K562 (cell line): ENCODE measurements around the gene MAPK13. TPM values are rescaled to one million over a fixed set of nuclear protein-coding genes. Genes with fewer than 3 reads are reported as not detected.

Source experiments
- ATF1 ChIP-seq, 2 experiments: fragments of 450-650 bp in 1 of 2; IDR thresholded peaks; 2 replicates each; pipeline ENCODE4 v1.6.1; 2016; ENCODE audit warnings: missing compliant biosample characterization in 1 of 2, missing genetic modification characterization in 1 of 2
- CTBP1 ChIP-seq: fragments of 450-650 bp; IDR thresholded peaks from 2 replicates; pipeline ENCODE4 v1.6.1; 2016; ENCODE audit warnings: borderline replicate concordance
- HDGF ChIP-seq: fragments of 450-650 bp; IDR thresholded peaks from 2 replicates; pipeline ENCODE4 v1.6.1; 2016
- JUN ChIP-seq, 2 experiments: sonication (generic) in 1 of 2; formaldehyde crosslinking in 1 of 2; IDR thresholded peaks; 2 replicates each; pipeline versions ENCODE4 v1.6.1 to v1.8.0; 2012 to 2022; ENCODE audit warnings: borderline replicate concordance in 2 of 2, mild to moderate bottlenecking in 2 of 2, improper control_type of control experiment in 1 of 2, low read depth in 1 of 2, low read length in 1 of 2, missing genetic modification reagents in 1 of 2
- KAT7 ChIP-seq: sonication (generic); formaldehyde crosslinking; IDR thresholded peaks from 2 replicates; pipeline ENCODE4 v1.8.0; 2022; ENCODE audit warnings: missing genetic modification reagents, mild to moderate bottlenecking, borderline replicate concordance
- MLLT1 ChIP-seq, 2 experiments: fragments of 450-650 bp; IDR thresholded peaks; 2 replicates each; pipeline ENCODE4 v1.6.1; 2016
- MYC ChIP-seq, 2 experiments: fragments of 250-450 bp in 1 of 2; sonication (Bioruptor Pico) in 1 of 2; IDR thresholded peaks; 2 replicates each; pipeline versions ENCODE4 v1.5.1 to v1.6.1; 2012 to 2021; ENCODE audit warnings: low read depth in 2 of 2, borderline replicate concordance in 1 of 2, improper control_type of control experiment in 1 of 2, low read length in 1 of 2, mild to moderate bottlenecking in 1 of 2, moderate library complexity in 1 of 2
- NCOR1 ChIP-seq: fragments of 450-650 bp; IDR thresholded peaks from 2 replicates; pipeline ENCODE4 v1.6.1; 2016; ENCODE audit warnings: mild to moderate bottlenecking, moderate library complexity
- NR2C1 ChIP-seq, 2 experiments: fragments of 450-650 bp; IDR thresholded peaks; 2 replicates each; pipeline ENCODE4 v1.6.1; 2017; ENCODE audit warnings: mild to moderate bottlenecking in 2 of 2, antibody characterized with exemption in 1 of 2, inconsistent platforms in 1 of 2, missing compliant biosample characterization in 1 of 2, missing genetic modification characterization in 1 of 2
- PRMT5 ChIP-seq: sonication (generic); formaldehyde crosslinking; IDR thresholded peaks from 2 replicates; pipeline ENCODE4 v1.5.0; 2020; ENCODE audit warnings: missing genetic modification reagents
- SMAD4 ChIP-seq: fragments of 250-450 bp; sonication (Bioruptor Pico); conservative IDR thresholded peaks from 2 replicates; pipeline ENCODE4 v1.8.0; 2021; ENCODE audit warnings: inconsistent platforms, mild to moderate bottlenecking, moderate library complexity
- SREBF1 ChIP-seq: fragments of 150-350 bp; IDR thresholded peaks from 2 replicates; pipeline ENCODE4 v1.6.1; 2014; ENCODE audit warnings: antibody characterized with exemption, low read depth, low read length, borderline replicate concordance
- SUPT5H ChIP-seq: fragments of 450-650 bp; IDR thresholded peaks from 2 replicates; pipeline ENCODE4 v1.6.1; 2016
- TFAM ChIP-seq: fragments of 250-450 bp; sonication (Bioruptor Pico); conservative IDR thresholded peaks from 2 replicates; pipeline ENCODE4 v1.5.0; 2021; ENCODE audit warnings: mild to moderate bottlenecking, moderate library complexity
- XRCC4 ChIP-seq: IDR thresholded peaks from one replicate; pipeline ENCODE4 v1.6.1; 2011; ENCODE audit not compliant: insufficient read depth, insufficient read length; ENCODE audit errors: extremely low read depth
- polyA plus RNA-seq, 8 experiments: library from polyadenylated mRNA; depleted of rRNA in 4 of 8; stranded (reverse) in 5 of 8; unstranded in 3 of 8; fragments of >200 nt; fragmentation: Nextera tagmentation in 2 of 8; fragmentation: Illumina TruSeq in 1 of 8; extraction: Ambion mirVana in 2 of 8; extraction: Trizol in 1 of 8; gene quantifications; 2 replicates each; pipeline versions ENCODE4 v1.2.1 to v1.2.3, GENCODE V29; 2011 to 2014; ENCODE audit warnings: inconsistent platforms in 1 of 8, missing spikeins in 1 of 8
- total RNA-seq, 7 experiments: library from RNA; depleted of rRNA in 6 of 7; stranded (reverse); fragments of >200 nt in 6 of 7; fragmentation: Illumina TruSeq in 2 of 7; extraction: Trizol in 2 of 7; gene quantifications; 2 replicates each; pipeline versions ENCODE4 v1.2.1 to v1.2.3, GENCODE V29; 2011 to 2021; ENCODE audit warnings: low replicate concordance in 1 of 7
- TF ChIP-seq, protein P1 (sequence below): sonication (generic); formaldehyde crosslinking; IDR thresholded peaks from 2 replicates; pipeline ENCODE4 v1.8.0; 2022; ENCODE audit warnings: mild to moderate bottlenecking, missing genetic modification reagents
- TF ChIP-seq, protein P2 (sequence below), 2 experiments: fragments of 450-650 bp in 1 of 2; sonication (generic) in 1 of 2; formaldehyde crosslinking; conservative IDR thresholded peaks; 2 replicates each; pipeline versions ENCODE4 v1.4.0 to v1.8.1; 2020 to 2022; ENCODE audit warnings: mild to moderate bottlenecking in 1 of 2, missing genetic modification reagents in 1 of 2
- TF ChIP-seq, protein P3 (sequence below): sonication (generic); formaldehyde crosslinking; IDR thresholded peaks from 2 replicates; pipeline ENCODE4 v1.8.0; 2022; ENCODE audit warnings: missing genetic modification reagents, mild to moderate bottlenecking, moderate library complexity, borderline replicate concordance
- TF ChIP-seq, protein P4 (sequence below): IDR thresholded peaks from 2 replicates; pipeline ENCODE4 v1.6.1; 2016; ENCODE audit warnings: missing genetic modification characterization, missing compliant biosample characterization

The MAPK13 gene
- total and polyA plus RNA-seq, 9 of the 15 experiments (the other 6 are each of a cell fraction or from before 2014, with no cell fraction given) = 0.03 to 2.3 (median 0.48) TPM; not detected in 1

DNA sequence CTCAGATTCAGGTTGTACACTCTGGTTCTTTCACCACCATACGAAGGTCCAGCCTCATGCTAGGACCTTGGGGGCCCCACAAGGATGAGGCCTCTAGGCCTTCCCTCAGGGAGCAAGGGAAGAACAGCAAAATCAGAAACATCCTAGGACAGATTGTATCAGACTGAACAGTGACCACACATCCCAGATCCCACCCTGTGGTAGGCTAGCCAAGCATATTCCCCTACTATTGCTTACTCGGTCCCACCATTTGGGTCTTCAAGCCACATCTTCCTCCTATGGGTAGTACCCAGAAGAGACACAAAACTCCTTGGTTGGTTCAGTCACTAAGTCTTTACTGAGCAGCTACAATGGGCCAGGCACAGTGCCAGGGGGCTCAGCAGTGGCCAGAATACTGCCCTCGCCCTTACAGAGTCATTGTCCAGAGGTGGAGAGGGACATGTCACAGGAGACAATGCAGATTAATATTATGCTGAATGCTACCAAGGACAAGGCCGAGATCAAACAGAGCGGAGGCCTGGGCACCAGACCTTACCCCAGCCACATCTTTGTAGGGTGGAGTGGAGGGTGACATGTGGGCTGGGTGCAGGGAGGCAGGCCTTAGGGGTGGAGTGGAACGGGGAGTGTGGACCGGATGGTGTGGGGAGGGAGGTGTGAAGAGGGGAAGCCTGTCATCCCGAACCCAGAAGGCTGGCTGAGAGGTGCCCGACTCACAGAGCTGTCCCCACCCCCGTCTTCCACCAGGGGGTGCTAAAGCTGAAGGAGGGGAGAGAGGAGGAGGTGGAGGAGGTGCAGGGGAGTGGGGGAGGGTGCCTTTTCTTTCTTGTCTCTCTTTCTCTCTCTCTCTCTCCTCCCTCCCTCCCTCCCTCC lies 6.8 kb upstream of the MAPK13 start (continued):
- TF ChIP-seq CTBP1 (peak; percentile 39; the same call in 1 of the 2 replicates), NR2C1 (IDR thresholded peaks at IDR 0.05) (no peak), NR2C1 (tag; IDR thresholded peaks at IDR 0.05) (no peak), JUN (IDR thresholded peaks at IDR 0.05; ENCODE audit: borderline replicate concordance, low read depth, low read length) (no peak; the same call in 1 of the 2 replicates), JUN (CRISPR knock-in tag; IDR thresholded peaks at IDR 0.05; ENCODE audit: borderline replicate concordance) (no peak), SMAD4 (CRISPR knock-in tag) (no peak), XRCC4 (no peak), SREBF1 (no peak), KAT7 (CRISPR knock-in tag) (no peak), TFAM (no peak), ATF1 (CRISPR knock-in tag; IDR thresholded peaks at IDR 0.05) (no peak), ATF1 (tag; IDR thresholded peaks at IDR 0.05) (no peak), SUPT5H (no peak), MYC (IDR thresholded peaks at IDR 0.05; ENCODE audit: low read depth, low read length) (peak; percentile 48; the same call in 1 of the 2 replicates), MYC (CRISPR knock-in tag; IDR thresholded peaks at IDR 0.05; ENCODE audit: borderline replicate concordance, low read depth) (no peak), MLLT1 (IDR thresholded peaks at IDR 0.05) (no peak), HDGF (0 out of 2 replicates have a peak, but pooled peaks have one; percentile 54), PRMT5 (no peak), NCOR1 (peak; percentile 38; the same call in 1 of the 2 replicates)
- TF ChIP-seq, protein P1, sequence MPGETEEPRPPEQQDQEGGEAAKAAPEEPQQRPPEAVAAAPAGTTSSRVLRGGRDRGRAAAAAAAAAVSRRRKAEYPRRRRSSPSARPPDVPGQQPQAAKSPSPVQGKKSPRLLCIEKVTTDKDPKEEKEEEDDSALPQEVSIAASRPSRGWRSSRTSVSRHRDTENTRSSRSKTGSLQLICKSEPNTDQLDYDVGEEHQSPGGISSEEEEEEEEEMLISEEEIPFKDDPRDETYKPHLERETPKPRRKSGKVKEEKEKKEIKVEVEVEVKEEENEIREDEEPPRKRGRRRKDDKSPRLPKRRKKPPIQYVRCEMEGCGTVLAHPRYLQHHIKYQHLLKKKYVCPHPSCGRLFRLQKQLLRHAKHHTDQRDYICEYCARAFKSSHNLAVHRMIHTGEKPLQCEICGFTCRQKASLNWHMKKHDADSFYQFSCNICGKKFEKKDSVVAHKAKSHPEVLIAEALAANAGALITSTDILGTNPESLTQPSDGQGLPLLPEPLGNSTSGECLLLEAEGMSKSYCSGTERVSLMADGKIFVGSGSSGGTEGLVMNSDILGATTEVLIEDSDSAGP (CRISPR knock-in tag) = no peak
- TF ChIP-seq, protein P2, sequence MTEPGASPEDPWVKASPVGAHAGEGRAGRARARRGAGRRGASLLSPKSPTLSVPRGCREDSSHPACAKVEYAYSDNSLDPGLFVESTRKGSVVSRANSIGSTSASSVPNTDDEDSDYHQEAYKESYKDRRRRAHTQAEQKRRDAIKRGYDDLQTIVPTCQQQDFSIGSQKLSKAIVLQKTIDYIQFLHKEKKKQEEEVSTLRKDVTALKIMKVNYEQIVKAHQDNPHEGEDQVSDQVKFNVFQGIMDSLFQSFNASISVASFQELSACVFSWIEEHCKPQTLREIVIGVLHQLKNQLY (CRISPR knock-in tag; conservative IDR thresholded peaks at IDR 0.05) = no peak
- TF ChIP-seq, protein P3, sequence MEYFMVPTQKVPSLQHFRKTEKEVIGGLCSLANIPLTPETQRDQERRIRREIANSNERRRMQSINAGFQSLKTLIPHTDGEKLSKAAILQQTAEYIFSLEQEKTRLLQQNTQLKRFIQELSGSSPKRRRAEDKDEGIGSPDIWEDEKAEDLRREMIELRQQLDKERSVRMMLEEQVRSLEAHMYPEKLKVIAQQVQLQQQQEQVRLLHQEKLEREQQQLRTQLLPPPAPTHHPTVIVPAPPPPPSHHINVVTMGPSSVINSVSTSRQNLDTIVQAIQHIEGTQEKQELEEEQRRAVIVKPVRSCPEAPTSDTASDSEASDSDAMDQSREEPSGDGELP (CRISPR knock-in tag) = peak; percentile 35; the same call in 1 of the 2 replicates
- TF ChIP-seq, protein P4, sequence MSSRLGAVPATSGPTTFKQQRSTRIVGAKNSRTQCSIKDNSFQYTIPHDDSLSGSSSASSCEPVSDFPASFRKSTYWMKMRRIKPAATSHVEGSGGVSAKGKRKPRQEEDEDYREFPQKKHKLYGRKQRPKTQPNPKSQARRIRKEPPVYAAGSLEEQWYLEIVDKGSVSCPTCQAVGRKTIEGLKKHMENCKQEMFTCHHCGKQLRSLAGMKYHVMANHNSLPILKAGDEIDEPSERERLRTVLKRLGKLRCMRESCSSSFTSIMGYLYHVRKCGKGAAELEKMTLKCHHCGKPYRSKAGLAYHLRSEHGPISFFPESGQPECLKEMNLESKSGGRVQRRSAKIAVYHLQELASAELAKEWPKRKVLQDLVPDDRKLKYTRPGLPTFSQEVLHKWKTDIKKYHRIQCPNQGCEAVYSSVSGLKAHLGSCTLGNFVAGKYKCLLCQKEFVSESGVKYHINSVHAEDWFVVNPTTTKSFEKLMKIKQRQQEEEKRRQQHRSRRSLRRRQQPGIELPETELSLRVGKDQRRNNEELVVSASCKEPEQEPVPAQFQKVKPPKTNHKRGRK (tag) = no peak; the same call in 1 of the 2 replicates
